HL-60 (cell line): Measurements from ENCODE around the gene ESYT2.

ENCODE experiments used
- DNase-seq, 2 experiments: peaks; one replicate each; pipeline ENCODE4 v3.0.0-alpha.2; 2010 to 2020; ENCODE audit warnings: low read depth in 1 of 2, low spot score in 1 of 2
- H3K27ac ChIP-seq: fragments of 250-450 bp; sonication (Bioruptor Pico); replicated peaks from 2 replicates; pipeline ENCODE4 v1.5.1; 2020; ENCODE audit warnings: mild to moderate bottlenecking, moderate library complexity
- H3K27me3 ChIP-seq: fragments of 250-450 bp; sonication (Bioruptor Pico); 2 replicates; pipeline ENCODE4 v1.5.1; 2021; ENCODE audit warnings: mild to moderate bottlenecking, moderate library complexity; ENCODE audit not compliant: insufficient read depth, poor library complexity, severe bottlenecking
- H3K4me3 ChIP-seq: replicated peaks from 2 replicates; pipeline ENCODE4 v1.5.1; 2011; ENCODE audit warnings: mild to moderate bottlenecking, control low read depth, low read length; ENCODE audit not compliant: insufficient read depth
- CTCF ChIP-seq: IDR thresholded peaks from one replicate; pipeline ENCODE4 v1.5.1; 2011; ENCODE audit warnings: low read length, control low read depth, inconsistent platforms; ENCODE audit not compliant: insufficient read depth
- GABPA ChIP-seq: IDR thresholded peaks from 2 replicates; pipeline ENCODE4 v1.6.1; 2012; ENCODE audit warnings: low read depth
- POLR2AphosphoS5 ChIP-seq: IDR thresholded peaks from 2 replicates; pipeline ENCODE4 v1.6.1; 2012; ENCODE audit warnings: low read depth
- REST ChIP-seq: IDR thresholded peaks from 2 replicates; pipeline ENCODE4 v1.6.1; 2012; ENCODE audit warnings: low read depth; ENCODE audit not compliant: insufficient replicate concordance
- SPI1 ChIP-seq: IDR thresholded peaks from 2 replicates; pipeline ENCODE4 v1.6.1; 2012; ENCODE audit warnings: low read depth, mild to moderate bottlenecking, borderline replicate concordance

Gene ESYT2

GRCh38 chr7:158763454-158764033, 65.8 kb downstream of the ESYT2 start:
- no peak for DNase-seq
- Histone ChIP-seq H3K27ac (no peak overlapping the region), H3K4me3 (no peak overlapping the region), H3K27me3 (no peaks in the 10 kb centered on the region)
- TF ChIP-seq SPI1 = no peak

- DNase-seq = no peak
- no peak overlapping the region for H3K27ac ChIP-seq
- 0 out of 2 replicates have a peak, but pooled peaks have one; percentile 21 for TF ChIP-seq POLR2AphosphoS5
- TF ChIP-seq REST = no peak
- H3K4me3 ChIP-seq = no peak overlapping the region
- H3K27me3 ChIP-seq = no peaks in the 10 kb centered on the region
Observed at GRCh38 chr7:158761945-158762344, 67.4 kb downstream of the ESYT2 start.

GRCh38 chr7:158760936-158761335, 68.4 kb downstream of the ESYT2 start:
- DNase-seq = no peak
- Histone ChIP-seq H3K4me3 (no peak overlapping the region), H3K27ac (no peak overlapping the region), H3K27me3 (no peaks in the 10 kb centered on the region)
- no peak for TF ChIP-seq POLR2AphosphoS5
- no peak for TF ChIP-seq SPI1
- TF ChIP-seq GABPA = no peak
- TF ChIP-seq REST = no peak
- TF ChIP-seq CTCF = no peak

GRCh38 chr7:158760445-158760764, 68.9 kb downstream of the ESYT2 start:
- no peak for DNase-seq
- no peak overlapping the region for H3K4me3 ChIP-seq
- no peaks in the 10 kb centered on the region for H3K27me3 ChIP-seq
- H3K27ac ChIP-seq = no peak overlapping the region
- TF ChIP-seq GABPA = no peak
- no peak for TF ChIP-seq REST
- no peak for TF ChIP-seq CTCF
- TF ChIP-seq SPI1 = no peak
- no peak for TF ChIP-seq POLR2AphosphoS5
